ENCODE results near the gene CIT.

Gene CIT

GRCh38 chr12:119784673-119785072 lies 92.4 kb downstream of the CIT start:
- Histone ChIP-seq H3K9ac (no peak overlapping the region), H3K9me3 (replicated peaks in 1 of 11) (0 out of 22 replicates have a peak, but pooled peaks cover 0 to 7% (median 0%) of the 10 kb centered on the region in 11 experiments), H3K27me3 (no peaks in the 10 kb centered on the region), H4K20me1 (peaks cover 0 to 4% (median 0%) of the 10 kb centered on the region in 11 experiments; a peak in 1 of 22 replicates), H3K27ac (no peak overlapping the region), H3K4me1 (no peaks in the 10 kb centered on the region), H3K36me3 (peaks cover 23 to 89% (median 74%) of the 10 kb centered on the region in 11 experiments), H3K4me2 (no peak overlapping the region), H3K4me3 (no peak overlapping the region)
- TF ChIP-seq Cebpa-rat (IDR thresholded peaks at IDR 0.05) = no peak

DNA sequence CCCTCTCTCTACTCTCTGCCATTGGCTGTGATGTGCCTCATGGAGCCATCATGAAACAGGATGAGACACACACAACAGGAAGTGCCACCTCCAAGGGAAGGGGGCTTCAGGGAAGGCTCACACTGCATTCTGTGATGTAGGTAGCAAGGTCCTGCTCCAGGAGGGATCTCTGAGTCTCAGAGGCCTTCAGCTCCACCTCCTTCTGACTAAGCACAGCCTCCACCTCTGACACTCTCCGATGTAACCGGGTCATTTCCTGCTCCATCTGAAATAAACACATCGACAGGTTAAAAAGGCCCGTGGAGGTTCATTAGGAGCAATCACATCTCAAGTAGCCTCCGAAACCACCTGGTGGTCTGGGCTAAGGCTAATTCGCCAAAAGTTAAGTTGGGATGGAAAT lies 93.3 kb downstream of the CIT start:
- no peak for TF ChIP-seq Cebpa-rat (IDR thresholded peaks at IDR 0.05)
- H3K4me1 ChIP-seq = no peaks in the 10 kb centered on the region
- peaks cover 23 to 95% (median 83%) of the 10 kb centered on the region in 11 experiments for H3K36me3 ChIP-seq

DNA sequence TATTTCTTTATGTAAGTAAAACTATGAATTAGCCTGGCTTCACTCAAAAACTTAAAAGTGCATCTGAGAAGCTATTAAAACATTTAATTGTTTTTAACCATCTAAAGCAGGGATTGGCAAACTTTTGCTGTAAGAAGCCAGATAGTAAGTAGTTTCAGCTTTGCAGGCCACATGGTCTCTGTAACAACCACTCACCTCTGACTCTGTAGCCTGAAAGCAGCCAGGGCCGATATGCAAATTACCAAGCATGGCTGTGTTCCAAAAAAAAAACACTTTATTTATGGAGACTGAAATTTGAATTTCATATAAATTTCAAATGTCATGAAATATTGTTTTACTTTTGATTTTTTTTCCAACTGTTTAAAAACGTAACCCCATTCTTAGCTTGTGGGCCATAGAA lies 95.3 kb downstream of the CIT start:
- Histone ChIP-seq H3K36me3 (peaks cover 24 to 100% (median 93%) of the 10 kb centered on the region in 11 experiments), H3K4me1 (no peaks in the 10 kb centered on the region), H4K20me1 (peaks cover 0 to 4% (median 0%) of the 10 kb centered on the region in 11 experiments; a peak in 1 of 22 replicates), H3K9ac (no peak overlapping the region), H3K4me3 (no peak overlapping the region), H3K9me3 (replicated peaks in 1 of 11) (0 out of 22 replicates have a peak, but pooled peaks cover 0 to 7% (median 0%) of the 10 kb centered on the region in 11 experiments), H3K27ac (no peak overlapping the region), H3K4me2 (no peak overlapping the region), H3K27me3 (no peaks in the 10 kb centered on the region)
- TF ChIP-seq Cebpa-rat (IDR thresholded peaks at IDR 0.05) = no peak

More for the DNA sequence above, 93.3 kb downstream of the CIT start:
- no peak overlapping the region for H3K27ac ChIP-seq
- H4K20me1 ChIP-seq = peaks cover 0 to 4% (median 0%) of the 10 kb centered on the region in 11 experiments; a peak in 1 of 22 replicates
- 0 out of 22 replicates have a peak, but pooled peaks cover 0 to 7% (median 0%) of the 10 kb centered on the region in 11 experiments for H3K9me3 ChIP-seq (replicated peaks in 1 of 11)
- H3K27me3 ChIP-seq = no peaks in the 10 kb centered on the region
- H3K9ac ChIP-seq = no peak overlapping the region
- H3K4me3 ChIP-seq = no peak overlapping the region
- no peak overlapping the region for H3K4me2 ChIP-seq

GRCh38 chr12:119780786-119781434 lies 96.2 kb downstream of the CIT start:
- Histone ChIP-seq H3K27ac (no peak overlapping the region), H3K9ac (no peak overlapping the region), H3K4me3 (no peak overlapping the region), H3K4me1 (no peaks in the 10 kb centered on the region), H3K9me3 (replicated peaks in 1 of 11) (0 out of 22 replicates have a peak, but pooled peaks cover 0 to 7% (median 0%) of the 10 kb centered on the region in 11 experiments), H3K36me3 (peaks cover 28 to 100% (median 93%) of the 10 kb centered on the region in 11 experiments), H3K27me3 (no peaks in the 10 kb centered on the region), H3K4me2 (no peak overlapping the region), H4K20me1 (peaks cover 0 to 4% (median 0%) of the 10 kb centered on the region in 11 experiments; a peak in 1 of 22 replicates)
- TF ChIP-seq Cebpa-rat (IDR thresholded peaks at IDR 0.05) = no peak

- Histone ChIP-seq H4K20me1 (no peaks in the 10 kb centered on the region), H3K27me3 (no peaks in the 10 kb centered on the region), H3K4me1 (no peaks in the 10 kb centered on the region), H3K4me2 (no peak overlapping the region), H3K9ac (no peak overlapping the region), H3K27ac (no peak overlapping the region), H3K36me3 (peaks cover 37 to 100% (median 93%) of the 10 kb centered on the region in 11 experiments), H3K4me3 (no peak overlapping the region), H3K9me3 (replicated peaks in 1 of 11) (no peaks in the 10 kb centered on the region)
- no peak for TF ChIP-seq Cebpa-rat (IDR thresholded peaks at IDR 0.05)
These were observed 101.7 kb downstream of the CIT start for GRCh38 chr12:119775246-119775895.

DNA sequence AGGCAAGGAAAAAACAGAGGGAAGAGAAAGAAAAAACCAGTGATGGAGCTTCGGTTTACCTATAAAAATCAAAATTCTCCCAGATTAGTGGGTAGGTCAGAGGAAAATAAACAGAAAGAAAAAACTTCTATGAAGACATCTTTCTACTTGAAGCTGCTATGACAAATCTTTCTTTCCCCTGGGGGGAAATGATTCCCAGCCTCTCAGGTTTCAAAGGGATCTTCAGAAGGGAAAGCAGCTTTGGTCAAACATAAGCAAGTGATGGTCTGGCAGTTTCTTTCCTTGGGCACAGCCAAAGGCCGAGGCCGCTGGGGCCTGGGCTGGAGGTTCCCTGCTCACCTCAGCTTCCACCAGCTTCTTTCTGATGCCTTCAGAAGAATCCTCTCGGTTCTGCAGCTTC lies 104.7 kb downstream of the CIT start:
- TF ChIP-seq Cebpa-rat (IDR thresholded peaks at IDR 0.05) = no peak
- Histone ChIP-seq H3K27ac (no peak overlapping the region), H3K9me3 (replicated peaks in 1 of 11) (no peaks in the 10 kb centered on the region)

DNA sequence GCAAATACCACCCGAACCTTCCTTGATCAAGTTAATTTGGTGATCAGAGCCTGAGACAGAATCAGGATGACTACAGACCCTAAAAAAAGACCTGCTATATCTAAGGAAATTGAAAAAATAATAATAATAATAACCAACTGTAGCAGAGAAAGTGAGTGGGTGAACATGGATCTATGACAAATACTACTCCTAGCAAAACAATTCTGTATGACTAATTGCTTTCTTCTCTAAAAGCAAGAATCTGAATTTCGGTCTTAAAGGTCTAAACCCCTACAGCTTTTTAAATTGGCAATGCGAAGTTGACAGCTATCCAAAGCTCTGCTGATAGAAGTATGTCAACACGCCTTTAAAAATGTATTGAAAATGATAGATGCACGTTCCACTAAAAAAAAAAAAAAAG lies 107.0 kb downstream of the CIT start:
- Histone ChIP-seq H3K36me3 (peaks cover 43 to 100% (median 92%) of the 10 kb centered on the region in 11 experiments), H3K9me3 (replicated peaks in 1 of 11) (no peaks in the 10 kb centered on the region), H3K4me2 (no peak overlapping the region), H3K9ac (no peak overlapping the region), H3K4me1 (no peaks in the 10 kb centered on the region), H3K4me3 (no peak overlapping the region), H3K27ac (no peak overlapping the region), H3K27me3 (no peaks in the 10 kb centered on the region), H4K20me1 (no peaks in the 10 kb centered on the region)
- no peak for TF ChIP-seq Cebpa-rat (IDR thresholded peaks at IDR 0.05)

More for the DNA sequence above, 104.7 kb downstream of the CIT start:
- Histone ChIP-seq H3K4me3 (no peak overlapping the region), H4K20me1 (no peaks in the 10 kb centered on the region), H3K9ac (no peak overlapping the region), H3K36me3 (peaks cover 50 to 100% (median 91%) of the 10 kb centered on the region in 11 experiments), H3K4me2 (no peak overlapping the region), H3K4me1 (no peaks in the 10 kb centered on the region), H3K27me3 (no peaks in the 10 kb centered on the region)

GRCh38 chr12:119762619-119763018 lies 114.5 kb downstream of the CIT start:
- no peaks in the 10 kb centered on the region; a peak in 1 of 22 replicates for H3K9me3 ChIP-seq (replicated peaks in 1 of 11)
- H3K4me2 ChIP-seq = no peak overlapping the region
- no peak overlapping the region for H3K27ac ChIP-seq
- TF ChIP-seq Cebpa-rat (IDR thresholded peaks at IDR 0.05) = no peak
- no peaks in the 10 kb centered on the region; a peak in 1 of 22 replicates for H4K20me1 ChIP-seq
- peaks cover 35 to 100% (median 97%) of the 10 kb centered on the region in 11 experiments for H3K36me3 ChIP-seq
- no peak overlapping the region for H3K4me3 ChIP-seq
- no peak overlapping the region for H3K9ac ChIP-seq
- no peaks in the 10 kb centered on the region for H3K4me1 ChIP-seq
- no peaks in the 10 kb centered on the region for H3K27me3 ChIP-seq

DNA sequence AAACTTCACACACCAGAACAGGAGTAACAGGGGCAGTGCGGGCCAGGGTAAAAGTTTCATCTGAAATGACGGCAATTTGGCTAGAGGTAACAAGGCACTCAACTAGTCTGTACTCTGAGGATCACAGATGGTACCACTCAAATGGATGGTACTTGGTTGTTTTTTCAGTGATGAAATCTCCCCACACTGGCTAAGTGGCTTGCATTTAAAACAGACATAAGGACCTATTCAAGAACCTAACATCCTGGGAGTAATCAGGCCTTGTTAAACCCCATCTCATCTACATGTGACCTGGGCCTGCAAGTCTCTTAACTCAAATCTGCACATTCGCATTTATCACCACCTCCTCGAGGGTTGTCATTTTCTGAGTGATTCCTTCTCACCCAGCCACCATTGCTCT lies 118.4 kb downstream of the CIT start:
- Histone ChIP-seq H3K36me3 (peaks cover 55 to 100% (median 99%) of the 10 kb centered on the region in 11 experiments), H3K27me3 (no peaks in the 10 kb centered on the region), H3K9ac (no peak overlapping the region), H3K4me1 (no peaks in the 10 kb centered on the region), H3K4me3 (no peak overlapping the region), H4K20me1 (peaks cover 0 to 5% (median 0%) of the 10 kb centered on the region in 11 experiments; a peak in 3 of 22 replicates), H3K9me3 (replicated peaks in 1 of 11) (no peaks in the 10 kb centered on the region), H3K4me2 (no peak overlapping the region), H3K27ac (no peak overlapping the region)
- TF ChIP-seq Cebpa-rat (IDR thresholded peaks at IDR 0.05) = no peak

Measured in BLaER1 treated with 17β-estradiol and CSF1 and Interleukin-3, amounts not matched to agents 10 nM and 100 nM (cell line).